ENCODE data around the gene RECK.
A peak's percentile ranks its signal among the peaks of the same experiment; 100 is the strongest.
"Not testable (repeated sequence)": the region's sequence is repeated elsewhere in the genome, so short reads cannot be mapped to it uniquely, and the experiment has no call there.

RECK gene, protein sequence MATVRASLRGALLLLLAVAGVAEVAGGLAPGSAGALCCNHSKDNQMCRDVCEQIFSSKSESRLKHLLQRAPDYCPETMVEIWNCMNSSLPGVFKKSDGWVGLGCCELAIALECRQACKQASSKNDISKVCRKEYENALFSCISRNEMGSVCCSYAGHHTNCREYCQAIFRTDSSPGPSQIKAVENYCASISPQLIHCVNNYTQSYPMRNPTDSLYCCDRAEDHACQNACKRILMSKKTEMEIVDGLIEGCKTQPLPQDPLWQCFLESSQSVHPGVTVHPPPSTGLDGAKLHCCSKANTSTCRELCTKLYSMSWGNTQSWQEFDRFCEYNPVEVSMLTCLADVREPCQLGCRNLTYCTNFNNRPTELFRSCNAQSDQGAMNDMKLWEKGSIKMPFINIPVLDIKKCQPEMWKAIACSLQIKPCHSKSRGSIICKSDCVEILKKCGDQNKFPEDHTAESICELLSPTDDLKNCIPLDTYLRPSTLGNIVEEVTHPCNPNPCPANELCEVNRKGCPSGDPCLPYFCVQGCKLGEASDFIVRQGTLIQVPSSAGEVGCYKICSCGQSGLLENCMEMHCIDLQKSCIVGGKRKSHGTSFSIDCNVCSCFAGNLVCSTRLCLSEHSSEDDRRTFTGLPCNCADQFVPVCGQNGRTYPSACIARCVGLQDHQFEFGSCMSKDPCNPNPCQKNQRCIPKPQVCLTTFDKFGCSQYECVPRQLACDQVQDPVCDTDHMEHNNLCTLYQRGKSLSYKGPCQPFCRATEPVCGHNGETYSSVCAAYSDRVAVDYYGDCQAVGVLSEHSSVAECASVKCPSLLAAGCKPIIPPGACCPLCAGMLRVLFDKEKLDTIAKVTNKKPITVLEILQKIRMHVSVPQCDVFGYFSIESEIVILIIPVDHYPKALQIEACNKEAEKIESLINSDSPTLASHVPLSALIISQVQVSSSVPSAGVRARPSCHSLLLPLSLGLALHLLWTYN

GRCh38 chr9:36036780-36037548, at the start of gene RECK:
Gene RECK (plus strand): TSS chr9:36036913. CDS start chr9:36036999, 86 bp downstream.
- Histone ChIP-seq H3K4me3 (ENCODE audit: low read depth in 1 of 2, low read length in 2 of 2) (peak within 1 kb of the TSS; percentile 61 to 83), H3K27me3 (ENCODE audit: control insufficient read depth in 1 of 2, insufficient read depth in 2 of 2, low read length in 2 of 2) (no peaks in the 10 kb centered on the region), H3K9me3 (ENCODE audit: low read length) (no peaks in the 10 kb centered on the region), H3K9ac (ENCODE audit: low read length) (peak within 1 kb of the TSS; percentile 85), H3K4me1 (ENCODE audit: insufficient read depth, low read length) (peaks cover 21% of the 10 kb centered on the region), H3K36me3 (ENCODE audit: insufficient read depth, low read length) (no peaks in the 10 kb centered on the region), H3K27ac (ENCODE audit: low read depth, low read length) (peak within 1 kb of the TSS; percentile 77)

GRCh38 chr9:35990155-35990554, 46.6 kb upstream of the RECK start:
- Histone ChIP-seq H3K27me3 (ENCODE audit: control insufficient read depth in 1 of 2, insufficient read depth in 2 of 2, low read length in 2 of 2) (no peaks in the 10 kb centered on the region), H3K4me1 (ENCODE audit: insufficient read depth, low read length) (no peaks in the 10 kb centered on the region), H3K27ac (ENCODE audit: low read depth, low read length) (no peak overlapping the region), H3K9ac (ENCODE audit: low read length) (no peak overlapping the region), H3K36me3 (ENCODE audit: insufficient read depth, low read length) (no peaks in the 10 kb centered on the region), H3K4me3 (ENCODE audit: low read depth in 1 of 2, low read length in 2 of 2) (no peak overlapping the region), H3K9me3 (ENCODE audit: low read length) (no peaks in the 10 kb centered on the region)

- not testable (repeated sequence) for H3K27me3 ChIP-seq (ENCODE audit: control insufficient read depth in 1 of 2, insufficient read depth in 2 of 2, low read length in 2 of 2)
Measured at GRCh38 chr9:35993136-35993535, 43.6 kb upstream of the RECK start.

GRCh38 chr9:35993976-35994720, 42.6 kb upstream of the RECK start:
- Histone ChIP-seq H3K27ac (ENCODE audit: low read depth, low read length) (no peak overlapping the region), H3K4me3 (ENCODE audit: low read depth in 1 of 2, low read length in 2 of 2) (no peak overlapping the region), H3K27me3 (ENCODE audit: control insufficient read depth in 1 of 2, insufficient read depth in 2 of 2, low read length in 2 of 2) (no peaks in the 10 kb centered on the region), H3K9me3 (ENCODE audit: low read length) (no peaks in the 10 kb centered on the region), H3K9ac (ENCODE audit: low read length) (no peak overlapping the region), H3K36me3 (ENCODE audit: insufficient read depth, low read length) (no peaks in the 10 kb centered on the region), H3K4me1 (ENCODE audit: insufficient read depth, low read length) (no peaks in the 10 kb centered on the region)

More at GRCh38 chr9:35993136-35993535, 43.6 kb upstream of the RECK start:
- not testable (repeated sequence) for H3K36me3 ChIP-seq (ENCODE audit: insufficient read depth, low read length); H3K9ac ChIP-seq (ENCODE audit: low read length); H3K27ac ChIP-seq (ENCODE audit: low read depth, low read length); H3K4me3 ChIP-seq (ENCODE audit: low read depth in 1 of 2, low read length in 2 of 2); H3K9me3 ChIP-seq (ENCODE audit: low read length); H3K4me1 ChIP-seq (ENCODE audit: insufficient read depth, low read length)

DNA sequence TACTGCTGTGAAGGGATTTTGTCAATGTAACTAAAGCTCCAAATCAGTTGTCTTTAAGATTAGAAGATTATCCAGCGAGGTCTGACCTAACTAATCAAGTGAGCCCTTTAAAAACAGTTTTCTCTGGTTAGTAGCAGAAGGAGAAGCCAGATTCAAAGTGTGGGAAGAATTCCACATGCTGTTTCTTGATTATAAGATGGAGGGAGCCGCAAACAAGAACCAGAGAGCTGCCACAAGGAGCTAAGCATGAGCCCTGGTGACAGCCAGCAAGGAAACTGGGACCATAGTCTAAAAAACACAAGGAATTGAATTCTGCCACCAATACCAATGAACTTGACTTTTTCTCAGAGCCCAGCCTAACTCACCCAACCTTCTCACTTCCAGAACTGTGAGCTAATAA, 41.8 kb upstream of the RECK start:
- Histone ChIP-seq H3K9ac (ENCODE audit: low read length) (no peak overlapping the region), H3K36me3 (ENCODE audit: insufficient read depth, low read length) (no peaks in the 10 kb centered on the region), H3K4me3 (ENCODE audit: low read depth in 1 of 2, low read length in 2 of 2) (no peak overlapping the region), H3K27ac (ENCODE audit: low read depth, low read length) (no peak overlapping the region), H3K27me3 (ENCODE audit: control insufficient read depth in 1 of 2, insufficient read depth in 2 of 2, low read length in 2 of 2) (no peaks in the 10 kb centered on the region), H3K4me1 (ENCODE audit: insufficient read depth, low read length) (no peaks in the 10 kb centered on the region), H3K9me3 (ENCODE audit: low read length) (no peaks in the 10 kb centered on the region)

DNA sequence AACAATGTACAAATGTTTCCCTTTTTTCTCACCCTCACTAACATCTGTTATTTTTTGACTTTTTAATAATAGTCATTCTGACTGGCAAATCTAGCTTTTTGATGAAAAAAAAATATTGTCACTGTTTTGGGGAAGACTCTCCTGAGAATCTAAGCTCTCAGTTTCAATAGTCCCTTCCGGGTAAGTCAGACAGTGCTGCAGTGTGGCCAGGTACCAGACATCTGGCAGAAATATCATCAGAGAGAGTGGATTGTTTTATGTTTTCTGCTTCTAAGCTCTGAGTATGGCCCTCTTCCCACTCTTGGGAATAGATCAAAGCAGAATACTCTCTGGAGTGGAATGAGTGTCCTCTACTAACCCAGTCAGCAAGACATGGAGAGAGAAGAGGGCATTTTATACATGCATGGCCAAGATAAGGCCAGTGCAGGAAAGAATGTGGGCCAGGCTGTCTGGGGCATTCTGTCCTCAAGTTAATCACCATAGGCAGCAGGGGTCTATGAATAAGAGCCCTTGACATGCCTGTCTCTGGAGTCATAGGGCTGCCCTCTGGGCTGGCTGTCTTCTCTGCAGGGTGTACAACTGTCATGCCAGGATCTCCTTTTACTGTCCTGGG, 40.2 kb upstream of the RECK start:
- Histone ChIP-seq H3K27me3 (ENCODE audit: control insufficient read depth in 1 of 2, insufficient read depth in 2 of 2, low read length in 2 of 2) (no peaks in the 10 kb centered on the region), H3K36me3 (ENCODE audit: insufficient read depth, low read length) (no peaks in the 10 kb centered on the region), H3K27ac (ENCODE audit: low read depth, low read length) (no peak overlapping the region), H3K9ac (ENCODE audit: low read length) (no peak overlapping the region), H3K4me3 (ENCODE audit: low read depth in 1 of 2, low read length in 2 of 2) (no peak overlapping the region), H3K9me3 (ENCODE audit: low read length) (no peaks in the 10 kb centered on the region), H3K4me1 (ENCODE audit: insufficient read depth, low read length) (no peaks in the 10 kb centered on the region)

- H3K27ac ChIP-seq (ENCODE audit: low read depth, low read length); H3K4me3 ChIP-seq (ENCODE audit: low read depth in 1 of 2, low read length in 2 of 2); H3K4me1 ChIP-seq (ENCODE audit: insufficient read depth, low read length); H3K9ac ChIP-seq (ENCODE audit: low read length); H3K27me3 ChIP-seq (ENCODE audit: control insufficient read depth in 1 of 2, insufficient read depth in 2 of 2, low read length in 2 of 2); H3K36me3 ChIP-seq (ENCODE audit: insufficient read depth, low read length); H3K9me3 ChIP-seq (ENCODE audit: low read length): not testable (repeated sequence)
Measured at GRCh38 chr9:35997016-35997415, 39.7 kb upstream of the RECK start.

GRCh38 chr9:35998333-35998732, 38.4 kb upstream of the RECK start:
- no peaks in the 10 kb centered on the region for H3K9me3 ChIP-seq (ENCODE audit: low read length)
- no peak overlapping the region for H3K9ac ChIP-seq (ENCODE audit: low read length)
- H3K27me3 ChIP-seq (ENCODE audit: control insufficient read depth in 1 of 2, insufficient read depth in 2 of 2, low read length in 2 of 2), result no peaks in the 10 kb centered on the region
- no peak overlapping the region for H3K4me3 ChIP-seq (ENCODE audit: low read depth in 1 of 2, low read length in 2 of 2)
- H3K36me3 ChIP-seq (ENCODE audit: insufficient read depth, low read length), result no peaks in the 10 kb centered on the region
- no peaks in the 10 kb centered on the region for H3K4me1 ChIP-seq (ENCODE audit: insufficient read depth, low read length)
- H3K27ac ChIP-seq (ENCODE audit: low read depth, low read length), result no peak overlapping the region

GRCh38 chr9:36005891-36006290, 30.8 kb upstream of the RECK start:
- Histone ChIP-seq H3K9me3 (ENCODE audit: low read length) (no peaks in the 10 kb centered on the region), H3K27me3 (ENCODE audit: control insufficient read depth in 1 of 2, insufficient read depth in 2 of 2, low read length in 2 of 2) (no peaks in the 10 kb centered on the region), H3K27ac (ENCODE audit: low read depth, low read length) (no peak overlapping the region), H3K4me1 (ENCODE audit: insufficient read depth, low read length) (peaks cover 5% of the 10 kb centered on the region), H3K36me3 (ENCODE audit: insufficient read depth, low read length) (no peaks in the 10 kb centered on the region), H3K4me3 (ENCODE audit: low read depth in 1 of 2, low read length in 2 of 2) (no peak overlapping the region), H3K9ac (ENCODE audit: low read length) (no peak overlapping the region)

- Histone ChIP-seq H3K4me3 (ENCODE audit: low read depth in 1 of 2, low read length in 2 of 2) (no peak overlapping the region), H3K27me3 (ENCODE audit: control insufficient read depth in 1 of 2, insufficient read depth in 2 of 2, low read length in 2 of 2) (no peaks in the 10 kb centered on the region), H3K9ac (ENCODE audit: low read length) (no peak overlapping the region), H3K9me3 (ENCODE audit: low read length) (no peaks in the 10 kb centered on the region), H3K4me1 (ENCODE audit: insufficient read depth, low read length) (peaks cover 5% of the 10 kb centered on the region), H3K36me3 (ENCODE audit: insufficient read depth, low read length) (no peaks in the 10 kb centered on the region), H3K27ac (ENCODE audit: low read depth, low read length) (no peak overlapping the region)
Measured at GRCh38 chr9:36006549-36007315, 30.0 kb upstream of the RECK start.

All from muscle layer of colon (tissue), 2 donors.